Ovary (tissue), 9 donors: ENCODE data around the gene UQCC2. TPM values are rescaled to one million over a fixed set of nuclear protein-coding genes. Genes with fewer than 3 reads are reported as not detected.

ENCODE experiments used
- DNase-seq, 5 donors: peaks; one replicate each; pipeline ENCODE4 v3.0.0-alpha.2; 2019 to 2020
- H3K27ac ChIP-seq, 2 donors: fragments of 200-600 bp; one replicate each; pipeline versions ENCODE4 v1.5.1 to v1.8.0; 2019 to 2022
- H3K27me3 ChIP-seq: fragments of 200-600 bp; one replicate; pipeline ENCODE4 v1.8.0; 2022
- H3K36me3 ChIP-seq: fragments of 200-600 bp; sonication (generic); one replicate; pipeline ENCODE4 v1.5.1; 2019
- H3K4me1 ChIP-seq: one replicate; pipeline ENCODE4 v1.8.1; 2013; ENCODE audit warnings: mild to moderate bottlenecking, moderate library complexity; ENCODE audit not compliant: insufficient read depth
- H3K4me3 ChIP-seq: fragments of 200-600 bp; sonication (generic); one replicate; pipeline ENCODE4 v1.5.1; 2017
- H3K9me3 ChIP-seq, 2 donors: fragments of 200-600 bp in 1 of 2; sonication (generic) in 1 of 2; one replicate each; pipeline versions ENCODE4 v1.5.1 to v1.8.1; 2013 to 2019; ENCODE audit warnings: mild to moderate bottlenecking in 1 of 2, moderate library complexity in 1 of 2
- CTCF ChIP-seq, 3 donors: fragments of 450-650 bp in 2 of 3; fragments of 200-600 bp in 1 of 3; IDR thresholded peaks; one replicate each; pipeline versions ENCODE4 v1.5.1 to v1.8.0; 2016 to 2022; ENCODE audit warnings: antibody characterized with exemption in 3 of 3, mild to moderate bottlenecking in 1 of 3
- EP300 ChIP-seq: sonication (generic); formaldehyde crosslinking; IDR thresholded peaks from one replicate; pipeline ENCODE4 v1.6.1; 2017; ENCODE audit warnings: antibody characterized with exemption
- POLR2A ChIP-seq: fragments of 450-650 bp; IDR thresholded peaks from one replicate; pipeline ENCODE4 v1.6.1; 2017; ENCODE audit warnings: antibody characterized with exemption, mild to moderate bottlenecking, moderate library complexity
- WGBS, 3 donors: extraction: QIAGEN DNeasy Blood & Tissue Kit in 1 of 3; methylation state at CpG; one replicate each; pipeline versions ENCODE4 v1.1.5 to v1.1.7; 2013 to 2017; 5-methylcytosine and 5-hydroxymethylcytosine counted together
- intact Hi-C, 4 donors: fragments of 100-400 bp; cut with DNase I; formaldehyde crosslinking; loops; one replicate each; pipeline versions ENCODE4 v1.11.0 to v1.15.1; 2022 to 2023
- polyA plus RNA-seq, 2 donors: library from polyadenylated mRNA; stranded (reverse); fragments of 200-250 nt in 1 of 2; fragments of 350-450 nt in 1 of 2; fragmentation: Illumina TruSeq in 1 of 2; extraction: RNeasy Lipid Tissue Mini Kit (QIAGEN cat#74804) in 1 of 2; gene quantifications; one replicate each; pipeline ENCODE4 v1.2.3, GENCODE V29; 2013 to 2014
- total RNA-seq, 7 donors: library from RNA; depleted of rRNA in 2 of 7; stranded (reverse); fragments of >200 nt in 2 of 7; fragmentation: NEBNext Ultra II Directional in 3 of 7; extraction: Animal tissue kit (Norgen Biotek cat#: 25700) in 3 of 7; gene quantifications; one replicate each; pipeline versions ENCODE4 v1.1.0 to v1.2.4, GENCODE V29; 2016 to 2023
- donor health status: DM: no; HTN: no; CAD: no; lungs with moderate emphysema.
- donor health status: DM: no; HTN: no; CAD: no.
- donor health status: Bipolar disorder and iron deficiency.
- donor health status: DM: yes; HTN: yes; CAD: no.
- donor health status: DM: no; HTN: no; CAD: no.
- donor health status: DM: yes; HTN: yes; CAD: no.

The UQCC2 gene
- total and polyA plus RNA-seq, 9 donors = 9.1 to 65.2 (median 38.0) TPM

- no peaks in the 10 kb centered on the region for H3K36me3 ChIP-seq
- intact Hi-C loops = loop anchor here in 2 of 4 donors (10.0 kb wide), 1 partner anchor 409 kb away; no protein-coding TSS in a partner anchor
- H3K4me3 ChIP-seq = no peak overlapping the region
- 42 to 63% (median 53%) methylated on average over 12 to 14 of the region's 14 CpGs for WGBS, 3 donors
- H3K9me3 ChIP-seq = no peaks in the 10 kb centered on the region
- DNase-seq = peak in 2 of 5 donors; percentile 35 to 51
- TF ChIP-seq CTCF (IDR thresholded peaks at IDR 0.05) (no peak), POLR2A (no peak), EP300 (no peak)
- peaks cover 2% of the 10 kb centered on the region for H3K4me1 ChIP-seq
- no peak overlapping the region for H3K27ac ChIP-seq
- no peaks in the 10 kb centered on the region for H3K27me3 ChIP-seq
Observed at GRCh38 chr6:33746036-33746600, 34.6 kb upstream of the UQCC2 start.

- Histone ChIP-seq H3K36me3 (no peaks in the 10 kb centered on the region), H3K4me1 (peaks cover 2% of the 10 kb centered on the region), H3K27me3 (no peaks in the 10 kb centered on the region), H3K4me3 (no peak overlapping the region), H3K9me3 (no peaks in the 10 kb centered on the region), H3K27ac (no peak overlapping the region)
- no peak for DNase-seq
- intact Hi-C loops = loop anchor here in 2 of 4 donors (10.0 kb wide), 1 partner anchor 409 kb away; no protein-coding TSS in a partner anchor
- TF ChIP-seq CTCF (IDR thresholded peaks at IDR 0.05) (no peak), POLR2A (no peak), EP300 (no peak)
- 76 to 89% (median 83%) methylated on average over 7 of the region's 7 CpGs for WGBS, 3 donors
Observed at GRCh38 chr6:33745548-33745947, 34.0 kb upstream of the UQCC2 start.

- no peak overlapping the region for H3K4me3 ChIP-seq
- H3K27ac ChIP-seq = no peak overlapping the region
- TF ChIP-seq EP300 (no peak), CTCF (IDR thresholded peaks at IDR 0.05) (no peak), POLR2A (no peak)
- no peak for DNase-seq
- intact Hi-C loops = loop anchor here in 2 of 4 donors (10.0 kb wide), 1 partner anchor 410 kb away; no protein-coding TSS in a partner anchor
- WGBS, 3 donors = 62 to 76% (median 74%) methylated on average over 13 of the region's 13 CpGs
- H3K4me1 ChIP-seq = peaks cover 2% of the 10 kb centered on the region
- H3K36me3 ChIP-seq = no peaks in the 10 kb centered on the region
- H3K9me3 ChIP-seq = no peaks in the 10 kb centered on the region
- no peaks in the 10 kb centered on the region for H3K27me3 ChIP-seq
Observed at GRCh38 chr6:33744895-33745546, 33.5 kb upstream of the UQCC2 start.

GRCh38 chr6:33744001-33744848 is 32.7 kb upstream of the UQCC2 start:
- H3K4me1 ChIP-seq = peaks cover 2% of the 10 kb centered on the region
- H3K27me3 ChIP-seq = no peaks in the 10 kb centered on the region
- peak; percentile 68 to 84 (median 80) for DNase-seq
- no peak for TF ChIP-seq POLR2A
- peak; percentile 53 to 85 (median 79) for TF ChIP-seq CTCF (IDR thresholded peaks at IDR 0.05)
- no peak for TF ChIP-seq EP300
- intact Hi-C loops = loop anchor here in 2 of 4 donors (10.0 kb wide), 1 partner anchor 411 kb away; no protein-coding TSS in a partner anchor
- H3K27ac ChIP-seq = no peak overlapping the region
- no peaks in the 10 kb centered on the region for H3K9me3 ChIP-seq
- H3K4me3 ChIP-seq = no peak overlapping the region
- 31 to 32% (median 32%) methylated on average over 11 of the region's 11 CpGs for WGBS, 3 donors
- H3K36me3 ChIP-seq = no peaks in the 10 kb centered on the region
